Subcutaneous adipose tissue (tissue), 4 donors: ENCODE data around the gene PMS2. TPM values are rescaled to one million over a fixed set of nuclear protein-coding genes. Genes with fewer than 3 reads are reported as not detected.
"Not testable (repeated sequence)": the region's sequence is repeated elsewhere in the genome, so short reads cannot be mapped to it uniquely, and the experiment has no call there.

Source experiments
- CTCF ChIP-seq: fragments of 450-650 bp; IDR thresholded peaks from one replicate; pipeline ENCODE4 v1.5.1; 2016; ENCODE audit warnings: low read depth, mild to moderate bottlenecking, control low read depth, antibody characterized with exemption, moderate library complexity
- small RNA-seq: library from RNA; depleted of rRNA; stranded (forward); fragments of <200 nt; gene quantifications from one replicate; pipeline ENCODE3, GENCODE V24; 2016
- total RNA-seq, 4 donors: library from RNA; depleted of rRNA; stranded (reverse); fragments of >200 nt; gene quantifications; one replicate each; pipeline ENCODE4 v1.1.0, GENCODE V29; 2016

Gene PMS2
- total RNA-seq, 4 donors from 2014 or later, result 8.2 to 14.5 (median 12.3) TPM

GRCh38 chr7:6012355-6013104 is 3.7 kb upstream of the PMS2 start:
- TF ChIP-seq CTCF, result no peak

GRCh38 chr7:6011541-6011940 is 2.7 kb upstream of the PMS2 start:
- no peak for TF ChIP-seq CTCF

GRCh38 chr7:6007386-6007785 is 1.5 kb downstream of the PMS2 start:
- no peak for TF ChIP-seq CTCF

- TF ChIP-seq CTCF, result no peak
Observed at GRCh38 chr7:5997210-5997808, 11.5 kb downstream of the PMS2 start.

GRCh38 chr7:5970347-5970911 is 38.4 kb downstream of the PMS2 start, which contains the start of gene RSPH10B:
Gene RSPH10B, minus strand, starts transcription at chr7:5970689. Its CDS starts 3,573 bp downstream, at chr7:5967116.
- TF ChIP-seq CTCF, result not testable (repeated sequence)

Small RNAs within 50 kb of the gene (small RNA-seq; reads per million reads assigned to genes)
- 0.49 reads per million for gene RF00019
- gene RNU6-218P, result not detected
- 2.2 reads per million, percentile 43 among the genes with 10 or more reads in this experiment for gene SNORA80D

Other genes with a start within 250 kb of the PMS2 start
- gene RNF216, start 227.4 kb downstream of the PMS2 start, total RNA-seq, result 10 to 100 TPM; 28.0 to 36.4 (median 31.9) TPM
- gene OCM, start 128.3 kb downstream of the PMS2 start, total RNA-seq, result not detected
- 10 to 100 TPM; 47.8 to 71.1 (median 58.0) TPM for gene CCZ1, start 110.3 kb downstream of the PMS2 start, total RNA-seq
- gene RSPH10B, start 38.4 kb downstream of the PMS2 start, total RNA-seq, result not detected
- gene AIMP2, start 223 bp upstream of the PMS2 start, total RNA-seq, result 10 to 100 TPM; 14.4 to 59.0 (median 21.2) TPM
- gene ANKRD61, start 22.3 kb upstream of the PMS2 start, total RNA-seq, result 1 to 10 TPM in 1 of 4 donors, under 1 TPM in 1, not detected in 2; 0.44 to 1.3 TPM
- 100 to 1,000 TPM; 111 to 280 (median 160) TPM for gene EIF2AK1, start 50.1 kb upstream of the PMS2 start, total RNA-seq
- gene USP42, start 95.9 kb upstream of the PMS2 start, total RNA-seq, result 1 to 10 TPM; 5.1 to 8.6 (median 6.6) TPM